Astrocyte (in vitro differentiated cells and primary cell): ENCODE results near the gene SNAPC1.

Experiments
- CTCF ChIP-seq: IDR thresholded peaks from 2 replicates; pipeline ENCODE4 v1.5.1; 2011; ENCODE audit warnings: low read depth, mild to moderate bottlenecking, inconsistent platforms, low read length, moderate library complexity; ENCODE audit not compliant: insufficient read depth
- EZH2 ChIP-seq: IDR thresholded peaks from 2 replicates; pipeline ENCODE4 v1.6.1; 2012; ENCODE audit warnings: mild to moderate bottlenecking, low read length, inconsistent platforms; ENCODE audit not compliant: insufficient read depth

- TF ChIP-seq CTCF (no peak), EZH2 (no peak)
Measured at GRCh38 chr14:61803755-61804154, 41.5 kb downstream of the SNAPC1 start.
